DMS 273 treated with DMSO at 0.1 percent for 48 hours (cell line): ENCODE results near the gene NEGR1.
"Not testable (repeated sequence)": the region's sequence is repeated elsewhere in the genome, so short reads cannot be mapped to it uniquely, and the experiment has no call there.

Experiments
- DNase-seq: peaks from one replicate; lab custom pipeline; 2025; lab: John Stamatoyannopoulos, UW

Gene NEGR1

DNA sequence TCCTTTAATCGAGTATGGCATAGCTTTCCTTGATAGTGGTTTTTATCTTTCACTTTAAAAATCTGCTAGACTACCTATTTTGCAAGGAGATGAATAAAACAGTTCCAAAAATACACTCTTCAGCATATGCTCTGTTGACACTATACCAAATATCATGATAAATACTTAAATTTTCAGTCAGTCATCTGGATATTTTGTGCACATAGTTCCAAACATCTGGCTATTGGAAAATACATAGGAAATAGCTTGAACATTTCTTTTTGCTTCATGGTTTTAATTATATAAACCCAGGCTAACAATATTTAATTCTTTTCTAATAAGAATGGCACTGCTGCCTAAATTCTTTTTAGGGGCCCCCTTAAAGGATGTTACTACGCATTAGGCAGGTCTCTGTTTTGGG, 342.1 kb downstream of the NEGR1 start:
- DNase-seq, result no peak

DNA sequence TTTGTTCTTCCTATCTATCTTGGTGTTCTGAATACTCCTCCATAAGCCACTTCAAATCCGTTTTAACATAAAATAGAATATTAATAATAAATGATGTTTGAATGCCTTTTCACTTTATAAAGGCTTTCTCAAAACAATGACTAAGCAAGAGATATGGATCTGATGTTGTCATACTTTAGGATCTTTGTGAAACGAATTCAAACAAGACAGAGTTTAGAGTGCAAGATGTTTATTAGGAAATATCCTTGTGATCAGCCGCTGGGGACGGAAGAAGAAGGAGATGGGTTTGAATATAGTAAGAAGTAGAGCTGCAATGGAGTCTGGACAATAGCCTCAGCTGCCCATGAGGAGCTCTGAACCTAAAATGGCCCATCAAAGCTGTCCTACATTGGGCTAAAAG, 351.8 kb downstream of the NEGR1 start:
- DNase-seq, result no peak

- no peak for DNase-seq
Observed at GRCh38 chr1:71921935-71922559, 360.3 kb downstream of the NEGR1 start.

DNA sequence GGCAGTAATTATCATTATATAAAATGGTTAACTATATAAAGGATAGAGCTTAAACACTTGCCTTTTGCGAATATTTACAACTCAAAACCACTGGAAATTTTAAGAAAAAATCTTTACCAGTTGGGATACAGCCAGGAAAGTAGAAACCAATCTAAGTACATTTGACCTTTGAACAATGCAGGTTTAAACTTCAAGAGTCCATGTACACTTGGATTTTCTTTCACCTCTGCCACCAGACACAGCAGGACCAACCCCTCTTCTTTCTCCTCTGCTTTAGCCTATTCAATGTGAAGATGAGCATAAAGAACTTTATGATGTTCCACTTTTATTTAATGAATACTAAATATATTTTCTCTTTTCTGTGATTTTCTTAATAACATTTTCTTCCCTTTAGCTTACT, 361.1 kb downstream of the NEGR1 start:
- no peak for DNase-seq

DNA sequence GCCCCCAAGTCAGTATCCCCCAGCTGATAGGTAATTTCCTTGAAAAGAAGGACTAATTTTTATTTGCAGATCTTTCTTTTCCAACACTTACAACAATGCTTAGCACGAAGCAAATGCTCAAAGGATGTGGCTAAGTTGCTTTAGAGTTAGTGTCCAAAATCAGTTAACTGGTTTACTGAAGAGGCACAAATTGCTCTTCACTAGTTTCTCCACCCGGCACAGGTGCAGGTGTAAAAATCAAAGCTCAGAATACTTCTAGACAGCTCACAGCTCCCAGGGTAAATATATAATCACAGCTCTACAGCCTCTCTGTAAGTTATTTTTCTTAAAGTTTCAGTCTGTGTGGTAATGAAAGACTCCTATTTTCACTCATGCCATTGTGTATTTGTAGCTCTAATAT, 361.8 kb downstream of the NEGR1 start:
- DNase-seq, result no peak

DNA sequence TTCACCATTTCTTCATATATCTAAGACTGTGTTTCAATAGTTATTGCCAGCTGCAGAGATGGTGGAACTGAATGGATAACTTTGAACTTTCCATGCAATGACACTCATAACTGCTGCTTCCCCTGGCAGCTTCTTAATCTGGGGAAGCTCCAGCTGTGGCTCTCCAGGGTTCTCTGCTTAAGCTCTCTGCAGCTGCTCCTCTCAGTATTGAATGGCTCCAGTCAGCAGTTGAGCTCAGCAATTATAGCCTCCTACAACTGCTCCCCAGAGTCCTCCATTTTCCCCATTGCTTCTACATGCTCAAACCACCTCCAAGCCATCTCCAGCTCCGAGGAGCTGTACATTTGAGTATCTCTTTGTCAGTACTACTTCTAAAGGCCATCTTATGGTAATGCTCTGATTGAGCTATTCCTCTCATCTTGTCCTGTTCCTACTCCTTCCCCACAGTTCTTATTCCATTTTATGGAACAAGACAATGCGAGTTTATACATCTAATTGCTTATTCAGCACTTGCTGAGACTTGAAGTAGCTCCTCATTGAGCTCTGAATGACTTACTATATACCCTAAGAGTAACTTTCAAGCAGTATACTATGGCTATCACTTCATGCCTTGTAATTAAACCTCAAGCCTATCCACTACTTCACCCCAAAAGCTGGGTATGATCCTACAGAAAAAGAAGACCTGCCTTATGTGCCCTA, 362.4 kb downstream of the NEGR1 start:
- no peak for DNase-seq

GRCh38 chr1:71918630-71919029, 363.7 kb downstream of the NEGR1 start:
- no peak for DNase-seq

- DNase-seq, result no peak
Observed at GRCh38 chr1:71916894-71917293, 365.4 kb downstream of the NEGR1 start.

GRCh38 chr1:71914626-71915025, 367.7 kb downstream of the NEGR1 start:
- no peak for DNase-seq

- DNase-seq, result no peak
Observed at GRCh38 chr1:71908871-71909390, 373.4 kb downstream of the NEGR1 start.

DNA sequence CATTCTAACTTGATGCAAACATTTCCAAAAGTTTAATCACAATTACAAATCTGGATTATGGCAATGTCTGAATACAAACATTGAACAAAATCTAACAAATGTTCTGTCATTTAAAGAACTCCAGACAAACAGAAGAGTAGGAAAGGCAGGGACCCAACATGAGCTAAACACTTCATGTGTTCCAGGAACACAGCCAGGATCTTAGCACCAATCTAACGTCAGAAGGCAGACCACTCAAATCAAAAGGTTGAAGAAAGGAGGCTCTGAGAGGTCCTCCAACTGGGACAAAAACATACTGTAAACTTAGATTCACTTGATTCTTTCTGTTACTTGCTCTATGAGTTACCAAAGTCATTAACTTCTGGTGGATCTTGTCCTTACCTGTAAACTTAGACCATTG, 374.0 kb downstream of the NEGR1 start:
- no peak for DNase-seq

DNA sequence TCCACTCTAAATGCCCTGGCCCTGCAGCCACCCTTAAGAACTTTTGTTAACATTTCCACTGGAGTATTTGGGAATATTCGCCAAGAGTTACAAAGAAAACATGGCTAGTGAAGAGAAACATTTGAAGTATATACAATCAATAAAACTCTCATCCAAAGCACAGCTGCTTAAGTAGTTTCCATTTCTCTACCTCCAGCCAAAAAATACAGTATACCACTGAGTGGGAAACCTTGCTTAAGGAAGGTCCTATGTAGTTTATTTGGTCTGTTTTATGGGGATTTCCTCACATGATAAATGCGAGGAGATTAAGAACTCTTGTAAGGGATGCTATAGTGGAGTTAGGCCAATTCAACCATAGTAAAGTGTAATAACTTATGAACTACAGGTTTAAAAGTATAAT, 382.5 kb downstream of the NEGR1 start:
- no peak for DNase-seq

DNA sequence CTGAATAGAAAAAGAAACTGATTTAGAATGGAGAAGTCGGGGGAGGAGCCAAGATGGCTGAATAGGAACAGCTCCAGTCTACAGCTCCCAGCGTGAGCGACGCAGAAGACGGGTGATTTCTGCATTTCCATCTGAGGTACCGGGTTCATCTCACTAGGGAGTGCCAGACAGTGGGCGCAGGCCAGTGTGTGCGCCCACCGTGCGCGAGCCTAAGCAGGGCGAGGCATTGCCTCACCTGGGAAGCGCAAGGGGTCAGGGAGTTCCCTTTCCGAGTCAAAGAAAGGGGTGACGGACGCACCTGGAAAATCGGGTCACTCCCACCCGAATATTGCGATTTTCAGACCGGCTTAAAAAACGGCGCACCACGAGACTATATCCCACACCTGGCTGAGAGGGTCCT, 394.2 kb downstream of the NEGR1 start:
- DNase-seq, result not testable (repeated sequence)

DNA sequence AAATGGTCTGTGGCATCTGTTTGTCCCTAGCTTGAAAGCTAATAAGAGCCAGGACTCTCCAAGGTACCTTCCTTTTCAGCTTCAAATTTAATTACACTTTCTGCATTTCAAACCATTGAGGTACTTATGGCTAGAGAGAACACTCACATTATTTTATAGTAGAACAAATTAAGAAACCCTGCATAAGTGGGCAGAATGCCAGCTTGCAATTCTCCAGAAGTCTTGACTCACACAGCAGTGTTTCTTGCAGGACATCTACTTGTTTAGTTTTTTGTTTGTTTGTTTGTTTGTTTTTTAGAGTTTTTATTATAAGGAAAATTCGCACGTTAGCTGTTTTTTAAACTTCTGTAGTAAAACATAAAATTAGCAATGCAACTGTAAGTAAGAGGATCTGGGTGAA, 397.2 kb downstream of the NEGR1 start:
- no peak for DNase-seq

DNA sequence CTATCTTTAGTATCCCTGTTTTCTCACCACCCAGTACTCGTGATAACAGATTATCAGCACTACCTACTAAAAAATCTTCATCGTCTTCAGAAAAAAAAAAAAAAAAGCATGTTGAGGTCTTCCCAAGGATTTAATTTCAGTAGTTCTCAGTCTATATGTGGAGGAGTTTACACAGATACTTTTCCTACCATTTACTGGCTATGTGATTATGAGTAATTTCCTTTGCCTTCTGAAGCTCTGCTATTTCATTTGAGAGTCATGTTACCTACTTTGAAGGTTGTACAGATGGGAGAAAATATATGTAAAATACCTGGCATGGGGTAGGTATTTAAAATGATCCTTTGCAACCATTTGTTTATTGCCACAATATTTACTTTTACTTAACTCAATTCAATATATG, 399.7 kb downstream of the NEGR1 start:
- peak; percentile 31 for DNase-seq

- no peak for DNase-seq
Observed at GRCh38 chr1:71882226-71882625, 400.1 kb downstream of the NEGR1 start.

DNA sequence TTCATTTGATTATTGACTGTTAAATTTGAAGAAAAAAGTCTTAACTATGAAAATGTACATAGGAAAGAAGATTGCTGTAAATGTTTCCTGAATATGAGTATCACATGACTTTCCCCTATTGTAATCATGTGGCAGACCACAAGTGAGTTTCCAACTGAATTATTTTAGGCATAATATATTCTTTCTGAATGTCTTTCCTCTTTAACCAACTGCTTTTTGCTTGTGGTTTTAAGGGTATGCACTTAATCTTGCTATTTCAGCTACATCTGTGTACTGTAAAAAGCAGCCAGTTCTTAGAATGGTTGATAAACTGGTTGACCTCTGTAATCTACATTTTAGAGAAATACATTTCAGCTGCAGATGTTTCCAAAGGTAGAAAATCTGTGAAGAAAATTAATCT, 400.7 kb downstream of the NEGR1 start:
- no peak for DNase-seq

DNA sequence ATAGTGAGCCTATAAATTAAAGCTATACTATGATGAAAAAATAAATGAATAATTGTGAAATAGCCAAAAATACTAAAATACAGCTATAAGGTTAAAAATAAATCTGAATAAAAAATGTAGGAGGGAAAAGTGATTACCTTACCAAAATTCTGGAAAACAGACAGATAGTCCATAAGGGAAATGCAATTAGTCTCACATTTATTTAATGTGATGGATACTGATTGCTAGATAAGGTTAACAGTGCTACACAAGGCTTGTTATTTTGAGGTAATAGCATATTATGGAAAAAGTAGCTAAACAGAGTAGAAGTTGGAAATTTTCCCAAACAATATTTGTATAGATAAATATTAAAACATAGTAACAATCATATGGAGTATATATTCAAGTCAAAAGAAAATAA, 413.0 kb downstream of the NEGR1 start:
- no peak for DNase-seq

DNA sequence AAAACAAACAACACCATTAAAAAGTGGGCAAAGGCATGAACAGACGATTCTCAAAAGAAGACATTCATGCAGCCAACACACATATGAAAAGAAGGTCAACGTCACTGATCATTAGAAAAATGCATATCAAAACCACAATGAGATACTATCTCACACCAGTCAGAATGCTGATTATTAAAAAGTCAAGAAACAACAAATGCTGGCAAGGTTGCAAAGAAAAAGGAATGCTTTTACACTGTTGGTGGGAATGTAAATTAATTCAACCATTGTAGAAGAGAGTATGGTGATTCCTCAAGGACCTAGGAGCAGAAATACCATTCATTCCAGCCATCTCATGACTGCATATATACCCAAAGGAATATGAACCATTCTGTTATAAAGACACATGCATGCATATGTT, 419.6 kb downstream of the NEGR1 start:
- DNase-seq, result no peak

GRCh38 chr1:71861022-71861421, 421.3 kb downstream of the NEGR1 start:
- DNase-seq, result no peak

DNA sequence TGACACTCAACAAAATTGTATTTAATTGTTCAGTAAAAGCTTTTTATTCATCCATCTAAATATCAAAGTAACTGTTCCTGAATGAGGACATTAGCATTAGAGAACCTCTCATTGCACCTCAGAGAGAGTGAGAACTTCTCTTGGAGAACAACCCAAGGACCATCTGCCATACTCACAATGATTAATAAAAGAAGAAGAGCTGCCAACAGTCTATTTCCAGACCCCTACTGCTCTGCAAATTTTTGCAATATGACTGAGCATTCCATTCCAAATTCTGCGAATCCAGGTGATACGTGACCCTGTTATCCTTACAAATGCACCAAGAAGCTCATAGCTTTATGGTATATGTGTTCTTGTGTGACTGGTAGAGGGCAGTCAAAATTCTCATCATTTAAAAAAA, 422.5 kb downstream of the NEGR1 start:
- no peak for DNase-seq

DNA sequence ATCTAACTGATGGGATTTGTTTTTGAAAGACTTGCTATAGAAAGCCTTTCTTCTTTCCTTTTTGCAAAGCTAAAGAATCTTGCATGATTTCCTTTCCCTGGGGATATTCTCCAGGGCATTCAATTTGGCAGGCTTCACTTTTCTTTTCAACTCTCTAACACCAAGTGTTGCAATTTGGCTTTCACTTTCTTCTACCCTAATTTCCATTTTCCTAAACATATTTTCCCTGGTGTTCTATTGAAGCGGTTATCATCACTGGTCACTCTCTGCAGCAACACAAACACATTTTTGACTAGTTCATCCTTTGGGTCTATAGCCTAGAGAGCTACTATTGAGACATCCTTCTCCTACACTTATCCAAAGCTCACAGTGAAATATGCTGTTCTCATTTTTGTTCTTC, 424.5 kb downstream of the NEGR1 start:
- no peak for DNase-seq

DNA sequence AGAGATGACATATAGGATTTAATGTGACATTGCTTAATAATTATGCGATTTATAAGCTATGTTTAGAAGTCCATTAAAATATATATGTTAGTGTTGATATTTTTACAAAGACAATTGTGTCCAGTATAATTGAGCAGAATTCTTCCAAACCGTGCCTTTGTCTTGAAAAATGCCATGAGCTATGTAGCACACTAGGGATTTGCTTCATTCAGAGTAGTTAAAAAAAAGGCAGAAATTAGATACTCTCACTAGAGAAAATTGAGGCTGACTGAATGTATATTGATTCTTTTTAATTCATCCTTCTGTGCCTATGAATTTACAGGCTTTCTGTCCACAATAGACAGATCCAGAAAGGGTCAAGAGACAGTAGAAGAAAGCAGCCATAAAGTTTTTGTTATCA, 429.0 kb downstream of the NEGR1 start:
- no peak for DNase-seq

DNA sequence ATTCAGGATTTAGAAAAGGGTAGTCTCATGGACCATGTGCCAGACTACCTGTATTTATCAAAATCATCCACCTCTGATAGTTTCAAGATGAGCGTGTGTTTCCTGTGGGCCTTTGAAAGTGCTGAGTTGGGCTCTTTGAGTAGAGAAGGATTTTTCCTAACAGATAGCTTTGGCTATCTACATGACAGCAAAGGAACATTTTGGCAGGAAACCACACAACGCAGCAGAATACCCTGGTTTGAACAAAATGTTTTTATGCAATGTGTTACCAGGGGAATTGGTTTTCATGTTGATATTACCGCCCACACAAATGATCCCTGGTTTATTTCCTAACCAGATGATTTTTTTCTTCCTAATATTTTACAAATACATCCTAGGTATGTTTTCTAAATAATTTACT, 431.4 kb downstream of the NEGR1 start:
- DNase-seq, result no peak
